Fibroblast of lung (primary cell): ENCODE results near the gene FTHL17. TPM values are rescaled to one million over a fixed set of nuclear protein-coding genes. Genes with fewer than 3 reads are reported as not detected.

Experiments used
- DNase-seq, 2 donors: peaks; one replicate each; pipeline versions ENCODE4 v3.0.0 to v3.0.0-alpha.2; 2010; ENCODE audit warnings: low read depth in 2 of 2
- H2AFZ ChIP-seq: 2 replicates; pipeline ENCODE4 v1.5.1; 2012; ENCODE audit warnings: low read length, control low read depth, inconsistent platforms
- H3K27ac ChIP-seq: 2 replicates; pipeline ENCODE4 v1.5.1; 2011; ENCODE audit warnings: low read length, control low read depth; ENCODE audit not compliant: insufficient read depth
- H3K27me3 ChIP-seq: 2 replicates; pipeline ENCODE4 v1.5.1; 2011; ENCODE audit warnings: mild to moderate bottlenecking, low read length; ENCODE audit not compliant: control insufficient read depth, insufficient read depth
- H3K36me3 ChIP-seq: 2 replicates; pipeline ENCODE4 v1.5.1; 2011; ENCODE audit warnings: low read length; ENCODE audit not compliant: control insufficient read depth, insufficient read depth
- H3K4me1 ChIP-seq: 2 replicates; pipeline ENCODE4 v1.5.1; 2011; ENCODE audit warnings: low read length; ENCODE audit not compliant: control insufficient read depth, insufficient read depth; ENCODE audit errors: extremely low read depth
- H3K4me2 ChIP-seq: 2 replicates; pipeline ENCODE4 v1.5.1; 2011; ENCODE audit warnings: low read length, control low read depth; ENCODE audit not compliant: insufficient read depth; ENCODE audit errors: extremely low read depth
- H3K4me3 ChIP-seq, 4 experiments: fragments of 200-600 bp in 1 of 4; sonication (generic) in 1 of 4; replicated peaks in 1 of 4; 2 replicates each; pipeline ENCODE4 v1.5.1; 2011 to 2016; ENCODE audit warnings: low read length in 4 of 4, low read depth in 3 of 4, mild to moderate bottlenecking in 3 of 4, control low read depth in 2 of 4, inconsistent platforms in 1 of 4, mixed read lengths in 1 of 4; ENCODE audit not compliant: insufficient read depth in 1 of 4; ENCODE audit errors: control extremely low read depth in 1 of 4
- H3K79me2 ChIP-seq: 2 replicates; pipeline ENCODE4 v1.5.1; 2012; ENCODE audit warnings: mild to moderate bottlenecking, low read length, inconsistent platforms; ENCODE audit not compliant: control insufficient read depth, insufficient read depth
- H3K9ac ChIP-seq: 2 replicates; pipeline ENCODE4 v1.5.1; 2011; ENCODE audit warnings: mild to moderate bottlenecking, low read length, control low read depth; ENCODE audit not compliant: insufficient read depth
- H3K9me3 ChIP-seq: 2 replicates; pipeline ENCODE4 v1.5.1; 2012; ENCODE audit warnings: low read depth, low read length; ENCODE audit not compliant: control insufficient read depth, insufficient read depth
- H4K20me1 ChIP-seq: 2 replicates; pipeline ENCODE4 v1.5.1; 2011; ENCODE audit warnings: low read length; ENCODE audit not compliant: control insufficient read depth, insufficient read depth; ENCODE audit errors: extremely low read depth
- CTCF ChIP-seq, 2 donors: IDR thresholded peaks in 1 of 2; conservative IDR thresholded peaks in 1 of 2; 1 replicate in 1 of 2; 2 replicates in 1 of 2; pipeline ENCODE4 v1.5.1; 2011 to 2012; ENCODE audit warnings: low read length in 2 of 2, control low read depth in 1 of 2, inconsistent platforms in 1 of 2, low read depth in 1 of 2, mild to moderate bottlenecking in 1 of 2
- EZH2 ChIP-seq: IDR thresholded peaks from 2 replicates; pipeline ENCODE4 v1.5.1; 2012; ENCODE audit warnings: low read length, control low read depth, mild to moderate bottlenecking; ENCODE audit errors: missing control alignments
- polyA plus RNA-seq, 2 donors: library from polyadenylated mRNA; depleted of rRNA in 1 of 2; stranded (reverse) in 1 of 2; unstranded in 1 of 2; fragments of >200 nt; gene quantifications; 2 replicates each; pipeline ENCODE4 v1.2.1, GENCODE V29; 2011 to 2012; ENCODE audit warnings: missing spikeins in 1 of 2
- total RNA-seq: library from RNA; depleted of rRNA; stranded (reverse); fragments of >200 nt; gene quantifications from 2 replicates; pipeline ENCODE4 v1.2.1, GENCODE V29; 2014

Gene FTHL17
- total and polyA plus RNA-seq, 2 donors (not counting 1 experiment from before 2014, with no cell fraction given), result not detected

- Histone ChIP-seq H3K36me3 (no peaks in the 10 kb centered on the region), H4K20me1 (no peaks in the 10 kb centered on the region), H3K79me2 (no peaks in the 10 kb centered on the region), H2AFZ (no peak overlapping the region), H3K4me3 (no peak overlapping the region), H3K4me1 (no peaks in the 10 kb centered on the region), H3K9me3 (no peaks in the 10 kb centered on the region), H3K27ac (no peak overlapping the region), H3K27me3 (no peaks in the 10 kb centered on the region), H3K9ac (no peak overlapping the region), H3K4me2 (no peak overlapping the region)
- TF ChIP-seq CTCF (conservative IDR thresholded peaks at IDR 0.05 in 1 of 2, IDR thresholded peaks at IDR 0.05 in 1 of 2; ENCODE audit: low read depth in 1 of 2, low read length in 2 of 2) (no peak), EZH2 (no peak)
- DNase-seq, result no peak
Observed at GRCh38 chrX:31092970-31093638, 21.3 kb upstream of the FTHL17 start.

- peak in 1 of 2 donors; percentile 3 for DNase-seq
- H3K4me1 ChIP-seq, result no peaks in the 10 kb centered on the region
- H4K20me1 ChIP-seq, result no peaks in the 10 kb centered on the region
- no peak overlapping the region for H3K4me2 ChIP-seq
- H3K9me3 ChIP-seq, result no peaks in the 10 kb centered on the region
- H3K27ac ChIP-seq, result no peak overlapping the region
- H3K9ac ChIP-seq, result no peak overlapping the region
- no peaks in the 10 kb centered on the region for H3K79me2 ChIP-seq
- H2AFZ ChIP-seq, result no peak overlapping the region
- no peak overlapping the region for H3K4me3 ChIP-seq
- no peaks in the 10 kb centered on the region for H3K36me3 ChIP-seq
- TF ChIP-seq CTCF (conservative IDR thresholded peaks at IDR 0.05 in 1 of 2, IDR thresholded peaks at IDR 0.05 in 1 of 2; ENCODE audit: low read depth in 1 of 2, low read length in 2 of 2) (no peak), EZH2 (no peak)
- no peaks in the 10 kb centered on the region for H3K27me3 ChIP-seq
Observed at GRCh38 chrX:31092476-31092875, 20.6 kb upstream of the FTHL17 start.

DNA sequence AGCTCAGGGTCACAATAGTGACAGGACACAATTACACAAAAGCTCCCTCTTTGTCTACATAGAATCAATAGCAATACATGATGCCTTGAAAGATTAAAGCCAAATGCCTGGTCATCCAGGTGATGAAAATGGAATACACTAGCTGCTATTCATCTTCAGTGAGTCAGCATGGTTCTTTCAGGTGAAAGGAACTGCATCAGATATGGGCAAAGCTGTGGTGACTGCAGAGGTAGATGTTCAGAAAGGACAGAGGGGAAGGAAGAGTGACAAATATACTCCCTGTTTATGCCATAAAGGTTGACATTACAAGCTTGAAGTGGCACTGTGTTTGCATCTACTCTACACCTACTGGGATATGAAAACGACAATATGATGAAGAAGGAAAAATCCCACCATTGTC, 20.0 kb upstream of the FTHL17 start:
- Histone ChIP-seq H3K9ac (no peak overlapping the region), H3K4me3 (no peak overlapping the region), H2AFZ (no peak overlapping the region), H3K27ac (no peak overlapping the region), H4K20me1 (no peaks in the 10 kb centered on the region), H3K4me2 (no peak overlapping the region), H3K27me3 (no peaks in the 10 kb centered on the region), H3K4me1 (no peaks in the 10 kb centered on the region), H3K36me3 (no peaks in the 10 kb centered on the region), H3K79me2 (no peaks in the 10 kb centered on the region), H3K9me3 (no peaks in the 10 kb centered on the region)
- TF ChIP-seq CTCF (conservative IDR thresholded peaks at IDR 0.05 in 1 of 2, IDR thresholded peaks at IDR 0.05 in 1 of 2; ENCODE audit: low read depth in 1 of 2, low read length in 2 of 2), result no peak
- no peak for TF ChIP-seq EZH2
- no peak for DNase-seq
